Fibroblast of lung (primary cell): ENCODE results near the gene GDPD2. TPM values are rescaled to one million over a fixed set of nuclear protein-coding genes. Genes with fewer than 3 reads are reported as not detected.

Experiments
- DNase-seq, 2 donors: peaks; one replicate each; pipeline versions ENCODE4 v3.0.0 to v3.0.0-alpha.2; 2010; ENCODE audit warnings: low read depth in 2 of 2
- H2AFZ ChIP-seq: 2 replicates; pipeline ENCODE4 v1.5.1; 2012; ENCODE audit warnings: low read length, control low read depth, inconsistent platforms
- H3K27ac ChIP-seq: 2 replicates; pipeline ENCODE4 v1.5.1; 2011; ENCODE audit warnings: low read length, control low read depth; ENCODE audit not compliant: insufficient read depth
- H3K27me3 ChIP-seq: 2 replicates; pipeline ENCODE4 v1.5.1; 2011; ENCODE audit warnings: mild to moderate bottlenecking, low read length; ENCODE audit not compliant: control insufficient read depth, insufficient read depth
- H3K36me3 ChIP-seq: 2 replicates; pipeline ENCODE4 v1.5.1; 2011; ENCODE audit warnings: low read length; ENCODE audit not compliant: control insufficient read depth, insufficient read depth
- H3K4me1 ChIP-seq: 2 replicates; pipeline ENCODE4 v1.5.1; 2011; ENCODE audit warnings: low read length; ENCODE audit not compliant: control insufficient read depth, insufficient read depth; ENCODE audit errors: extremely low read depth
- H3K4me2 ChIP-seq: 2 replicates; pipeline ENCODE4 v1.5.1; 2011; ENCODE audit warnings: low read length, control low read depth; ENCODE audit not compliant: insufficient read depth; ENCODE audit errors: extremely low read depth
- H3K4me3 ChIP-seq, 4 experiments: fragments of 200-600 bp in 1 of 4; sonication (generic) in 1 of 4; replicated peaks in 1 of 4; 2 replicates each; pipeline ENCODE4 v1.5.1; 2011 to 2016; ENCODE audit warnings: low read length in 4 of 4, low read depth in 3 of 4, mild to moderate bottlenecking in 3 of 4, control low read depth in 2 of 4, inconsistent platforms in 1 of 4, mixed read lengths in 1 of 4; ENCODE audit not compliant: insufficient read depth in 1 of 4; ENCODE audit errors: control extremely low read depth in 1 of 4
- H3K79me2 ChIP-seq: 2 replicates; pipeline ENCODE4 v1.5.1; 2012; ENCODE audit warnings: mild to moderate bottlenecking, low read length, inconsistent platforms; ENCODE audit not compliant: control insufficient read depth, insufficient read depth
- H3K9ac ChIP-seq: 2 replicates; pipeline ENCODE4 v1.5.1; 2011; ENCODE audit warnings: mild to moderate bottlenecking, low read length, control low read depth; ENCODE audit not compliant: insufficient read depth
- H3K9me3 ChIP-seq: 2 replicates; pipeline ENCODE4 v1.5.1; 2012; ENCODE audit warnings: low read depth, low read length; ENCODE audit not compliant: control insufficient read depth, insufficient read depth
- H4K20me1 ChIP-seq: 2 replicates; pipeline ENCODE4 v1.5.1; 2011; ENCODE audit warnings: low read length; ENCODE audit not compliant: control insufficient read depth, insufficient read depth; ENCODE audit errors: extremely low read depth
- EZH2 ChIP-seq: IDR thresholded peaks from 2 replicates; pipeline ENCODE4 v1.5.1; 2012; ENCODE audit warnings: low read length, control low read depth, mild to moderate bottlenecking; ENCODE audit errors: missing control alignments
- polyA plus RNA-seq, 2 donors: library from polyadenylated mRNA; depleted of rRNA in 1 of 2; stranded (reverse) in 1 of 2; unstranded in 1 of 2; fragments of >200 nt; gene quantifications; 2 replicates each; pipeline ENCODE4 v1.2.1, GENCODE V29; 2011 to 2012; ENCODE audit warnings: missing spikeins in 1 of 2
- total RNA-seq: library from RNA; depleted of rRNA; stranded (reverse); fragments of >200 nt; gene quantifications from 2 replicates; pipeline ENCODE4 v1.2.1, GENCODE V29; 2014
- TF ChIP-seq, protein P1 (sequence below), 2 donors: IDR thresholded peaks in 1 of 2; conservative IDR thresholded peaks in 1 of 2; 1 replicate in 1 of 2; 2 replicates in 1 of 2; pipeline ENCODE4 v1.5.1; 2011 to 2012; ENCODE audit warnings: low read length in 2 of 2, control low read depth in 1 of 2, inconsistent platforms in 1 of 2, low read depth in 1 of 2, mild to moderate bottlenecking in 1 of 2

The GDPD2 gene
- total and polyA plus RNA-seq, 2 donors (not counting 1 experiment from before 2014, with no cell fraction given): not detected

DNA sequence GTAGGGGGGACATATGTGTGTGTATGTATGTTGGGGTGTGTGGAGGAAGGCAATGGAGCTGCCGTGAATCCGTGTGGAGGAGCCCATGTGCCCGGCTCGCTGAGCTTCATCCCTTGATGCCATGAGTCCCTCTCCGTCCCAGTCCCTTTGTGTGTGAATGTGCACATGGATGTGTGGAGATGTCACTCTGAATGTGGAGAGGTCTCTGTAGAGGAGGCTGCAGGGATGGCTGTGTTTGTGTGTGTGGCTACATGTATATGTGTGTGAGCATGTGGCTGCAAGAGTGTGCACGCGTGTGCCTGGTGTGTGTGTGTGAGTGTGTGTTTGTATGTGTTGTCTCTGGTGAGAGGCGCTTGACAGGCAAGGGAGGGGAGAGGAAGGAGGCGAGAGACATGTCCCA lies 22.8 kb downstream of the GDPD2 start:
- Histone ChIP-seq H4K20me1 (no peaks in the 10 kb centered on the region), H3K79me2 (no peaks in the 10 kb centered on the region), H3K4me1 (no peaks in the 10 kb centered on the region), H3K27ac (no peak overlapping the region), H3K27me3 (no peaks in the 10 kb centered on the region), H3K4me2 (no peak overlapping the region), H3K36me3 (no peaks in the 10 kb centered on the region), H3K4me3 (no peak overlapping the region), H2AFZ (no peak overlapping the region), H3K9ac (no peak overlapping the region), H3K9me3 (no peaks in the 10 kb centered on the region)
- TF ChIP-seq, protein P1, sequence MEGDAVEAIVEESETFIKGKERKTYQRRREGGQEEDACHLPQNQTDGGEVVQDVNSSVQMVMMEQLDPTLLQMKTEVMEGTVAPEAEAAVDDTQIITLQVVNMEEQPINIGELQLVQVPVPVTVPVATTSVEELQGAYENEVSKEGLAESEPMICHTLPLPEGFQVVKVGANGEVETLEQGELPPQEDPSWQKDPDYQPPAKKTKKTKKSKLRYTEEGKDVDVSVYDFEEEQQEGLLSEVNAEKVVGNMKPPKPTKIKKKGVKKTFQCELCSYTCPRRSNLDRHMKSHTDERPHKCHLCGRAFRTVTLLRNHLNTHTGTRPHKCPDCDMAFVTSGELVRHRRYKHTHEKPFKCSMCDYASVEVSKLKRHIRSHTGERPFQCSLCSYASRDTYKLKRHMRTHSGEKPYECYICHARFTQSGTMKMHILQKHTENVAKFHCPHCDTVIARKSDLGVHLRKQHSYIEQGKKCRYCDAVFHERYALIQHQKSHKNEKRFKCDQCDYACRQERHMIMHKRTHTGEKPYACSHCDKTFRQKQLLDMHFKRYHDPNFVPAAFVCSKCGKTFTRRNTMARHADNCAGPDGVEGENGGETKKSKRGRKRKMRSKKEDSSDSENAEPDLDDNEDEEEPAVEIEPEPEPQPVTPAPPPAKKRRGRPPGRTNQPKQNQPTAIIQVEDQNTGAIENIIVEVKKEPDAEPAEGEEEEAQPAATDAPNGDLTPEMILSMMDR (conservative IDR thresholded peaks at IDR 0.05 in 1 of 2, IDR thresholded peaks at IDR 0.05 in 1 of 2; ENCODE audit: low read depth in 1 of 2, low read length in 2 of 2): no peak
- TF ChIP-seq EZH2: peak; percentile 7
- DNase-seq: no peak

DNA sequence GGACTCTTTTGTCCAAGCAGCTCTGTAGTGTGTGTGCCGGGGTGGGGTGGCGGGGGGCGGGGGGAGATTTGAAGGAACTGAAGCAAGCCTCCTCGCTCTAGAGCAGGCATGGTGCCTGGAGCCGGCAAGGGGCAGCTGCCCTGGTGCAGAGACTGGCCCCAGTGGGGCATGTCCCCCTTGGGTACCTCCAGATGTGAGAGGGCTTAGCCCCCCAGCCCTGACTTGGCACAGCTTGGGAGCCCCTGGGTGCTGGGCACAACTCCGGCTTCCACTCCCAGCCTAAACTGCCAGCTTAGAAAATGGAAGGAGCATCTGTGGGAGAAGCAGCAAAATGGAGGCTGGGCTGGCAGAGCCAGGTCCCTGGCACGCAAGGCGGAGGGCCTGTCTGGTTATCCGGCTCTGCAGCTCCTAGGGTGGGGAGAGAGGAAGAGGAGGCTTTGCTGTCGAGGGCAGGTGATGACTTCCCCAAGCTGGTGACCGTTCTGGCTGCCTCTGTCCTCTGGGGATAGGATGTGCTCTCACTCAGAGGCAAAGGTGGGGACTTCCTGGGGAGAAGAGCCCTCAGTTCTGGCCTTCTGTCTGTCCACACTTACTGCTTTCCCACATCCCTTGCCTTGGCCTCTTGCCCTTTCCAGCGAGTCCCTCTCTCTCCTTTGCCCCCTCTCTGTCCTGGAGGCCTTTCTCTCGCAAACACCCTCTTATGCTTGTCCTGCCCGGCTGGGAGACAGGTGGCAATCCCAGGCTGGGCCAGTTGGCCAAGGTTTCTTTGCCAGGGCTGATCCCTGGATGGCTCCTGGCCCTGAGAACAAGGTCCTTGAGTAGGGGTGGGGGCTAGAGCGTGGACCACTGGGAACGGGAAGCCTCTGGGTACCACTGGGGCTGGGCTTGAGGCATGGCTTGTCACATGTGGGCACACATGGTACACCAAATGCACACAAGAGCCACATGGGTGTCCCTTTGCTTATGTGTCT lies 23.6 kb downstream of the GDPD2 start:
- DNase-seq: no peak
- H3K27ac ChIP-seq: no peak overlapping the region
- no peaks in the 10 kb centered on the region for H3K4me1 ChIP-seq
- no peak overlapping the region for H2AFZ ChIP-seq
- H3K4me3 ChIP-seq: no peak overlapping the region
- TF ChIP-seq, protein P1 (conservative IDR thresholded peaks at IDR 0.05 in 1 of 2, IDR thresholded peaks at IDR 0.05 in 1 of 2; ENCODE audit: low read depth in 1 of 2, low read length in 2 of 2): no peak
- TF ChIP-seq EZH2: no peak
- H4K20me1 ChIP-seq: no peaks in the 10 kb centered on the region
- no peak overlapping the region for H3K4me2 ChIP-seq
- H3K79me2 ChIP-seq: no peaks in the 10 kb centered on the region
- H3K9me3 ChIP-seq: no peaks in the 10 kb centered on the region
- H3K27me3 ChIP-seq: no peaks in the 10 kb centered on the region
- H3K9ac ChIP-seq: no peak overlapping the region
- H3K36me3 ChIP-seq: no peaks in the 10 kb centered on the region

DNA sequence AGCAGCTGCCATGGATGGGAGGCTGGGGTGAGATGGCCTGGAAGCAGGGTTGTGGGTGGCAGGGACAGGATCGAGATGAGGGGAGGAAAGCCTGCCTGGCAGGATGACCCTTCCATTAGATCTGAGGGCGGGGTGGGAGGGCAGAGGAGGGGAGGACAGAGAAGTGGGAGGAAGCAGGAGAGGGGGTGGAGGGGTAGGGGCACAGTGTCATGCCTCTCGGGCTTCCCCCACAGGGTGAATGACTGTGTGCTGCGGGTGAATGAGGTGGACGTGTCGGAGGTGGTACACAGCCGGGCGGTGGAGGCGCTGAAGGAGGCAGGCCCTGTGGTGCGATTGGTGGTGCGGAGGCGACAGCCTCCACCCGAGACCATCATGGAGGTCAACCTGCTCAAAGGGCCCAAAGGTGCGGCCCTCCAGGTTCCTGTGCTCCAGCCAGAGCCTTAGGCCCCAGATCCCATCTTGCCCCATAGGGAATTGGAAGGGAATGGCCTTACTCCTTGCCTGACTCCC lies 26.4 kb downstream of the GDPD2 start:
- H3K27ac ChIP-seq: no peak overlapping the region
- H4K20me1 ChIP-seq: no peaks in the 10 kb centered on the region
- DNase-seq: no peak
- TF ChIP-seq, protein P1 (conservative IDR thresholded peaks at IDR 0.05 in 1 of 2, IDR thresholded peaks at IDR 0.05 in 1 of 2; ENCODE audit: low read depth in 1 of 2, low read length in 2 of 2): no peak
- TF ChIP-seq EZH2: no peak
- H3K4me2 ChIP-seq: no peak overlapping the region
- no peak overlapping the region for H2AFZ ChIP-seq
- H3K4me3 ChIP-seq: no peak overlapping the region
- H3K27me3 ChIP-seq: no peaks in the 10 kb centered on the region
- H3K9me3 ChIP-seq: no peaks in the 10 kb centered on the region
- H3K36me3 ChIP-seq: no peaks in the 10 kb centered on the region
- peaks cover 4% of the 10 kb centered on the region for H3K4me1 ChIP-seq
- no peak overlapping the region for H3K9ac ChIP-seq
- no peaks in the 10 kb centered on the region for H3K79me2 ChIP-seq
